Ishikawa (cell line): ENCODE results near the gene PDE11A.

Experiments used
- CEBPB ChIP-seq: IDR thresholded peaks from 2 replicates; pipeline ENCODE4 v1.6.1; 2012
- CREB1 ChIP-seq: IDR thresholded peaks from 2 replicates; pipeline ENCODE4 v1.6.1; 2012; ENCODE audit warnings: low read depth
- EGR1 ChIP-seq: IDR thresholded peaks from 2 replicates; pipeline ENCODE4 v1.6.1; 2012
- EP300 ChIP-seq: IDR thresholded peaks from 2 replicates; pipeline ENCODE4 v1.6.1; 2012; ENCODE audit warnings: borderline replicate concordance
- FOXM1 ChIP-seq: IDR thresholded peaks from 2 replicates; pipeline ENCODE4 v1.6.1; 2012; ENCODE audit warnings: low read depth, borderline replicate concordance
- NFIC ChIP-seq: IDR thresholded peaks from 2 replicates; pipeline ENCODE4 v1.6.1; 2012
- RAD21 ChIP-seq: IDR thresholded peaks from 2 replicates; pipeline ENCODE4 v1.6.1; 2012; ENCODE audit warnings: low read depth
- TAF1 ChIP-seq: IDR thresholded peaks from 2 replicates; pipeline ENCODE4 v1.6.1; 2012; ENCODE audit warnings: low read depth, mild to moderate bottlenecking
- TCF12 ChIP-seq: IDR thresholded peaks from 2 replicates; pipeline ENCODE4 v1.6.1; 2012; ENCODE audit warnings: low read depth
- TEAD4 ChIP-seq: IDR thresholded peaks from 2 replicates; pipeline ENCODE4 v1.6.1; 2012
- YY1 ChIP-seq: IDR thresholded peaks from 2 replicates; pipeline ENCODE4 v1.6.1; 2012; ENCODE audit warnings: low read depth
- ZBTB7A ChIP-seq: IDR thresholded peaks from 2 replicates; pipeline ENCODE4 v1.6.1; 2012; ENCODE audit warnings: low read depth
- TF ChIP-seq, protein P1 (sequence below): IDR thresholded peaks from 2 replicates; pipeline ENCODE4 v1.6.1; 2012; ENCODE audit warnings: low read depth, mild to moderate bottlenecking
- TF ChIP-seq, protein P2 (sequence below): IDR thresholded peaks from 2 replicates; pipeline ENCODE4 v1.6.1; 2012

DNA sequence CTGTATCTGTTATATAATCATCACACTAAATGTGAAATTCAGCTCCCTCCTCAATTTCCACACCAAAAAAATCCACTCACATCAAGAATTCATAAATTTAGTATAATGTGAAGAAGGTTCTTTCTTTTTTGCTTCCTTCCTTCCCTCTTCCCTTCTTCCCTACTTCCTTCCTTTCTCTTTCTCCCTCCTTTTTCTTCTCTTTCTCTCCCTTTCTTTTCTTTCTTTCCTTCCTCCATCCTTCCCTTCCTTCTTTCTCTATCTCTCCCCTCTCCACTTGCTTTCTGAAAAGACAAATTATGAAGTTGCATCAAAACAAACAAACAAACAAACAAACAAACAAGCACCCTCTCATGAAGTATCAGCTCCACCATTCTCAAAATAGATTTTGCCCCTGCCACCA, 290.0 kb downstream of the PDE11A start:
- TF ChIP-seq, protein P1, sequence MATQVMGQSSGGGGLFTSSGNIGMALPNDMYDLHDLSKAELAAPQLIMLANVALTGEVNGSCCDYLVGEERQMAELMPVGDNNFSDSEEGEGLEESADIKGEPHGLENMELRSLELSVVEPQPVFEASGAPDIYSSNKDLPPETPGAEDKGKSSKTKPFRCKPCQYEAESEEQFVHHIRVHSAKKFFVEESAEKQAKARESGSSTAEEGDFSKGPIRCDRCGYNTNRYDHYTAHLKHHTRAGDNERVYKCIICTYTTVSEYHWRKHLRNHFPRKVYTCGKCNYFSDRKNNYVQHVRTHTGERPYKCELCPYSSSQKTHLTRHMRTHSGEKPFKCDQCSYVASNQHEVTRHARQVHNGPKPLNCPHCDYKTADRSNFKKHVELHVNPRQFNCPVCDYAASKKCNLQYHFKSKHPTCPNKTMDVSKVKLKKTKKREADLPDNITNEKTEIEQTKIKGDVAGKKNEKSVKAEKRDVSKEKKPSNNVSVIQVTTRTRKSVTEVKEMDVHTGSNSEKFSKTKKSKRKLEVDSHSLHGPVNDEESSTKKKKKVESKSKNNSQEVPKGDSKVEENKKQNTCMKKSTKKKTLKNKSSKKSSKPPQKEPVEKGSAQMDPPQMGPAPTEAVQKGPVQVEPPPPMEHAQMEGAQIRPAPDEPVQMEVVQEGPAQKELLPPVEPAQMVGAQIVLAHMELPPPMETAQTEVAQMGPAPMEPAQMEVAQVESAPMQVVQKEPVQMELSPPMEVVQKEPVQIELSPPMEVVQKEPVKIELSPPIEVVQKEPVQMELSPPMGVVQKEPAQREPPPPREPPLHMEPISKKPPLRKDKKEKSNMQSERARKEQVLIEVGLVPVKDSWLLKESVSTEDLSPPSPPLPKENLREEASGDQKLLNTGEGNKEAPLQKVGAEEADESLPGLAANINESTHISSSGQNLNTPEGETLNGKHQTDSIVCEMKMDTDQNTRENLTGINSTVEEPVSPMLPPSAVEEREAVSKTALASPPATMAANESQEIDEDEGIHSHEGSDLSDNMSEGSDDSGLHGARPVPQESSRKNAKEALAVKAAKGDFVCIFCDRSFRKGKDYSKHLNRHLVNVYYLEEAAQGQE, result no peak
- TF ChIP-seq CREB1 (no peak), RAD21 (no peak), EP300 (no peak), CEBPB (no peak), YY1 (no peak), FOXM1 (no peak), NFIC (no peak), TCF12 (no peak), TAF1 (no peak), TEAD4 (no peak), EGR1 (no peak), ZBTB7A (no peak)
- TF ChIP-seq, protein P2, sequence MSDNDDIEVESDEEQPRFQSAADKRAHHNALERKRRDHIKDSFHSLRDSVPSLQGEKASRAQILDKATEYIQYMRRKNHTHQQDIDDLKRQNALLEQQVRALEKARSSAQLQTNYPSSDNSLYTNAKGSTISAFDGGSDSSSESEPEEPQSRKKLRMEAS, result no peak
